ENCODE results near the gene TSKU. TPM values are rescaled to one million over a fixed set of nuclear protein-coding genes. Genes with fewer than 3 reads are reported as not detected.

Gene TSKU
- total RNA-seq, 1 experiment from 2014 or later = 40.6 TPM

DNA sequence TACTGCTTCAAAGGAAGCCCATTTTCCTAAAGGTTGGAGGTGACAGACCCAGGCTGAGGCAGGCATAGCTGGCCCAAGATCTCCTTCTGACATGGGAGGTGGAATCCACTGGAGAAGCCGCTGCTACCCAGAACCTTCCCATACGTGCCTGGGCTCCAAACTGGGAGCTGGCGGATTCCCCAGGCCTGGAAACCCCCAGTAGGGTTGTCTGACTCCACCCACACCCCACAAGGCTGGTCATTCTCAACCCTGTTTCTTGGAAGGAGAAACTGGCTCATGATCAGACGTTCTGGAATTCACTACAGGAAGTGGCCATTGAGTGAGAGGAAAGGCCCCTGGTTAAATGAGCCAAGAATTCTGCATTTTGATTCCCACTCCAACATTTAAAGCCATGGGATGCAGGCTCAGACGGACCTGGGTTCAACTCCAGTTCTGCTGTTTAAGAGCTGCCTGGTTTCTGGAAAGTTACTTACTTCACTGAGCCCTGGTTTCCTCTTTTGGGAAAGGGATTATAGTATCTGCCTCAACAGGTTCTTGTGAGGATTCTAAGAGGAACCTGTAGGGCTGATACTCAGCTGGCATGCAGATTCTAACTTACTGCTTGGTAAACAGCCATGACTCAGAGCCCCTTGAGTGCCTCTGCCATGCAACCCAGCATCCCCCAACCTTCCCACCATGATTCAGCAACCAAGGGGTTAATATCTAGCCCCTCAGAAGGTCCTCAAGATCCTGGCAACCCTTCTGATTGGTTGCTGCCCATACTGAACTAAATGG is 19.4 kb upstream of the TSKU start:
- TF ChIP-seq, protein P1, sequence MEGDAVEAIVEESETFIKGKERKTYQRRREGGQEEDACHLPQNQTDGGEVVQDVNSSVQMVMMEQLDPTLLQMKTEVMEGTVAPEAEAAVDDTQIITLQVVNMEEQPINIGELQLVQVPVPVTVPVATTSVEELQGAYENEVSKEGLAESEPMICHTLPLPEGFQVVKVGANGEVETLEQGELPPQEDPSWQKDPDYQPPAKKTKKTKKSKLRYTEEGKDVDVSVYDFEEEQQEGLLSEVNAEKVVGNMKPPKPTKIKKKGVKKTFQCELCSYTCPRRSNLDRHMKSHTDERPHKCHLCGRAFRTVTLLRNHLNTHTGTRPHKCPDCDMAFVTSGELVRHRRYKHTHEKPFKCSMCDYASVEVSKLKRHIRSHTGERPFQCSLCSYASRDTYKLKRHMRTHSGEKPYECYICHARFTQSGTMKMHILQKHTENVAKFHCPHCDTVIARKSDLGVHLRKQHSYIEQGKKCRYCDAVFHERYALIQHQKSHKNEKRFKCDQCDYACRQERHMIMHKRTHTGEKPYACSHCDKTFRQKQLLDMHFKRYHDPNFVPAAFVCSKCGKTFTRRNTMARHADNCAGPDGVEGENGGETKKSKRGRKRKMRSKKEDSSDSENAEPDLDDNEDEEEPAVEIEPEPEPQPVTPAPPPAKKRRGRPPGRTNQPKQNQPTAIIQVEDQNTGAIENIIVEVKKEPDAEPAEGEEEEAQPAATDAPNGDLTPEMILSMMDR (IDR thresholded peaks at IDR 0.05; ENCODE audit: insufficient read depth in 1 of 2, low read depth in 1 of 2, low read length in 1 of 2, severe bottlenecking in 1 of 2, unreplicated experiment in 1 of 2) = no peak
- H3K36me3 Mint-ChIP-seq (ENCODE audit: insufficient read depth, unreplicated experiment) = no peaks in the 10 kb centered on the region
- Histone ChIP-seq H3K4me3 (ENCODE audit: low read depth, low read length) (no peak overlapping the region), H3K27me3 (replicated peaks; ENCODE audit: control insufficient read depth, insufficient read depth, low read length) (no peaks in the 10 kb centered on the region), H3K4me1 (peaks cover 6% of the 10 kb centered on the region), H3K36me3 (ENCODE audit: control insufficient read depth, insufficient read depth, low read length) (no peaks in the 10 kb centered on the region), H3K9me3 (no peaks in the 10 kb centered on the region)
- peak in 1 of 2 experiments; percentile 24 for DNase-seq
- intact Hi-C loops (cut with micrococcal nuclease; ENCODE audit: unreplicated experiment) = no loop called here
- no peak overlapping the region for H3K27ac Mint-ChIP-seq (ENCODE audit: unreplicated experiment)
- BruUV-seq (replicated peaks) = no TSS peak
- CTCF ChIA-PET = no interaction called here
- POLR2A ChIA-PET = no interaction called here
- no peaks in the 10 kb centered on the region for H3K9me3 Mint-ChIP-seq (ENCODE audit: unreplicated experiment)
- H3K4me1 Mint-ChIP-seq (ENCODE audit: low read depth, unreplicated experiment) = peaks cover 19% of the 10 kb centered on the region
- no peak overlapping the region for H3K4me3 Mint-ChIP-seq (ENCODE audit: unreplicated experiment)
- H3K27me3 Mint-ChIP-seq (ENCODE audit: insufficient read depth, unreplicated experiment) = no peaks in the 10 kb centered on the region

DNA sequence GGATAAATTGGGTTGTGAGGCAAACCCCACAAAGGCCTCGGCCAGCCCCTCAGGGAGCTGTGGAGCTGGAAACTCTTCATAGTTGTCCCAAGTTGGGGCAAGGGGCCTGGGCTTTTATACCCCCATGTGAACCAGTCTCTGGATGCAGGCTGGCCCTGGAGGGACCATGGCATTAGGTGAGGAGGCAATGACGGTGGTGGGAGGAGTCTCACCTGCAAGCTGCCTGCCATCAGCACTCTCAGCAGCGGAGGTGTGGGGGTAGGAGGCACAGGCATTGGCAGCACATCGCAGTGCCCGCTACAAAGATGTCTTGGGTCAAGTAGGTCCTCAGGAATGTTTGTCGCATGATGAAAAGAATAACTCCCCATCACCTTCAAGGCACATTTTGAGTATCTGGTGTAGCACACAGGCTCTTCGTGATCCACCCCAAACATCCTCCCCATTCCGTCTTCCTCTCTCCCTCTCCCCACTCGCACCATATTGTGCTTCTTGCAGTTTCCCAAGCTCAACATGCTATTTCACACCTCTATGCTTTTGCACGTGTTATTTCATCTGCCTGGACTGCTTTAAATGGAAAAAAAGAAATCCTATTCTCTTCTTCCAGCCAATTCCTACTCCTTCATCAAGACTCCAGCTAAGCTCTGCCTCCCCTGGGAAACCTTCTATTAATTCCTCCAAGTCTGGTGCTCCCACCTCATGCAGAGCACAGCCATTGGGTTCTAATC is 18.1 kb upstream of the TSKU start:
- no peak overlapping the region for H3K4me3 Mint-ChIP-seq (ENCODE audit: unreplicated experiment)
- no peaks in the 10 kb centered on the region for H3K36me3 Mint-ChIP-seq (ENCODE audit: insufficient read depth, unreplicated experiment)
- DNase-seq = peak in 1 of 2 experiments; percentile 34
- peaks cover 17% of the 10 kb centered on the region for H3K4me1 Mint-ChIP-seq (ENCODE audit: low read depth, unreplicated experiment)
- H3K27me3 ChIP-seq (replicated peaks; ENCODE audit: control insufficient read depth, insufficient read depth, low read length) = no peaks in the 10 kb centered on the region
- H3K4me3 ChIP-seq (ENCODE audit: low read depth, low read length) = no peak overlapping the region
- no peaks in the 10 kb centered on the region for H3K9me3 ChIP-seq
- no peaks in the 10 kb centered on the region for H3K36me3 ChIP-seq (ENCODE audit: control insufficient read depth, insufficient read depth, low read length)
- BruUV-seq (replicated peaks) = no TSS peak
- peaks cover 20% of the 10 kb centered on the region for H3K4me1 ChIP-seq
- TF ChIP-seq, protein P1 (IDR thresholded peaks at IDR 0.05; ENCODE audit: insufficient read depth in 1 of 2, low read depth in 1 of 2, low read length in 1 of 2, severe bottlenecking in 1 of 2, unreplicated experiment in 1 of 2) = no peak
- no peak overlapping the region for H3K27ac Mint-ChIP-seq (ENCODE audit: unreplicated experiment)
- ChIA-PET CTCF (no interaction called here), POLR2A (no interaction called here)
- intact Hi-C loops (cut with micrococcal nuclease; ENCODE audit: unreplicated experiment) = no loop called here
- no peaks in the 10 kb centered on the region for H3K9me3 Mint-ChIP-seq (ENCODE audit: unreplicated experiment)
- H3K27me3 Mint-ChIP-seq (ENCODE audit: insufficient read depth, unreplicated experiment) = no peaks in the 10 kb centered on the region

DNA sequence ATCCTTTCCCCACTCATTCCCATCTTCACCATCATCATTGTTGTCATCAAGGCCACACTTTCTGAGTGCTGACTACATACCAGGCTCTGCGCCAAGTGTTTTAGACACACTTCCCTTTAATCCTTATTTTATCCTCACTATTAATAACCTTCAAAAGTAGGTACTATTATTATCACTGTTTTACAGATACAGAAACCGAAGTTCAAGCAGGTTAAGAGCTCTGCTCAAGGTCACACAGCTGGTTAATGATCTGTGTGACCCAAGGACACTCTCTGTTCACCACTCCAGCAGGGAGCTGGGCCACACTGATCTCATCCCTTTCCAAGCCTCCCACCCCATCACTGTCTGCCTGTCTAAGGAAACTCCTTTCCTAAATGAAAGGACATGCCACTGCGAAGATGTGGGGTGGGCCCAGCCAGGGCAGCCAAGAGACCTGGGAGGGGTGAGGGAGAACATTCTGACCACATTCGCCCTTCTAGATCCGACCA is 17.2 kb upstream of the TSKU start:
- H3K4me1 ChIP-seq = peaks cover 28% of the 10 kb centered on the region

More for the DNA sequence above, 17.2 kb upstream of the TSKU start:
- H3K27me3 Mint-ChIP-seq (ENCODE audit: insufficient read depth, unreplicated experiment) = no peaks in the 10 kb centered on the region
- H3K4me1 Mint-ChIP-seq (ENCODE audit: low read depth, unreplicated experiment) = peaks cover 24% of the 10 kb centered on the region
- Histone ChIP-seq H3K9me3 (no peaks in the 10 kb centered on the region), H3K36me3 (ENCODE audit: control insufficient read depth, insufficient read depth, low read length) (no peaks in the 10 kb centered on the region), H3K4me3 (ENCODE audit: low read depth, low read length) (no peak overlapping the region), H3K27me3 (replicated peaks; ENCODE audit: control insufficient read depth, insufficient read depth, low read length) (no peaks in the 10 kb centered on the region)
- H3K4me3 Mint-ChIP-seq (ENCODE audit: unreplicated experiment) = no peak overlapping the region
- DNase-seq = no peak
- H3K27ac Mint-ChIP-seq (ENCODE audit: unreplicated experiment) = no peak overlapping the region
- CTCF ChIA-PET = interaction anchor here (1.1 kb wide), 1 partner anchor 32 kb away, joined by 3 read pairs; no protein-coding TSS in a partner anchor
- TF ChIP-seq, protein P1 (IDR thresholded peaks at IDR 0.05; ENCODE audit: insufficient read depth in 1 of 2, low read depth in 1 of 2, low read length in 1 of 2, severe bottlenecking in 1 of 2, unreplicated experiment in 1 of 2) = no peak
- no peaks in the 10 kb centered on the region for H3K9me3 Mint-ChIP-seq (ENCODE audit: unreplicated experiment)
- no peaks in the 10 kb centered on the region for H3K36me3 Mint-ChIP-seq (ENCODE audit: insufficient read depth, unreplicated experiment)
- intact Hi-C loops (cut with micrococcal nuclease; ENCODE audit: unreplicated experiment) = no loop called here
- POLR2A ChIA-PET = no interaction called here
- BruUV-seq (replicated peaks) = no TSS peak

Data from Caco-2 (cell line).